Choroid plexus epithelial cell (primary cell): Measurements from ENCODE around the gene ATP2B3.

Experiments used
- DNase-seq: peaks from one replicate; pipeline ENCODE4 v3.0.0-alpha.2; 2010; ENCODE audit warnings: low read depth
- H3K4me3 ChIP-seq: 2 replicates; pipeline ENCODE4 v1.5.1; 2011; ENCODE audit warnings: low read depth, mild to moderate bottlenecking, control low read depth, low read length, moderate library complexity
- CTCF ChIP-seq: conservative IDR thresholded peaks from 2 replicates; pipeline ENCODE4 v1.5.1; 2011; ENCODE audit warnings: low read depth, mild to moderate bottlenecking, control low read depth, inconsistent platforms, low read length, moderate library complexity

ATP2B3 gene

GRCh38 chrX:153488231-153488914 lies 29.1 kb upstream of the ATP2B3 start:
- DNase-seq, result peak; percentile 31
- TF ChIP-seq CTCF, result no peak
- H3K4me3 ChIP-seq, result no peak overlapping the region

DNA sequence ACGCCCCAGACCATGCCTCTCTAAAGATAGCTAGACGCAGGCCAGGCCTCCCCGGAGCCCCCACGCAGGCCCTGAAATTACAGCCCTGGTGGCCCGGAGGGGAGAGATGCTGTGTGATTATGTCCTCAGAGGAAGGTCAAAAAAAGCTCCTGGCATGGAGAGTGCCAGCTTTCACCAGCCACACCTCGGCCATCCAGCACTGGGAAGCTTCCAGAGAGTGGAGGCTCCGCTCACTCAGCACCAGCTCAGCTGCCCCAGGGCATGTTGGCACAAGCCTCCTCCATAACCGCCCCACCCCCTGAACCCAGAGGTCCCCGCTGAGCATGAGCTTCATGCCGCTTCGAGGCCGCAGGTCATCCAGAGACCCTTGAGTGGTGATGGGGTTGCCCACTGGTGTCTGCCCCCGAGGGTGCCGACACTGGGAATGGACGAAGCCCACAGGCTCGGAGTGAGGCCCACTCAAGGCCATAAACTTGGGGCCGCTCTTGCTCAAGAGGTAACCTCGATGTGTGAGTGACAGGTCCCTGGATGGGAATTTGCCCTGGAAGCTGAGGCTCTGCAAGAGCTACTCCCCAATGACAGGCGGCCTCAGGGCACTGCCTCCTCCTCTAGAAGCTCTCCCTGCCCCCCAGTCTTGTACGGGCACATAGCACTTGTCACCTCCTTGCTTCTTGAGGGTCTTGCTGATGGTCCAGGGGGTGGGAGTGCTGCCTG lies 27.1 kb upstream of the ATP2B3 start:
- H3K4me3 ChIP-seq, result no peak overlapping the region
- TF ChIP-seq CTCF, result no peak
- no peak for DNase-seq

DNA sequence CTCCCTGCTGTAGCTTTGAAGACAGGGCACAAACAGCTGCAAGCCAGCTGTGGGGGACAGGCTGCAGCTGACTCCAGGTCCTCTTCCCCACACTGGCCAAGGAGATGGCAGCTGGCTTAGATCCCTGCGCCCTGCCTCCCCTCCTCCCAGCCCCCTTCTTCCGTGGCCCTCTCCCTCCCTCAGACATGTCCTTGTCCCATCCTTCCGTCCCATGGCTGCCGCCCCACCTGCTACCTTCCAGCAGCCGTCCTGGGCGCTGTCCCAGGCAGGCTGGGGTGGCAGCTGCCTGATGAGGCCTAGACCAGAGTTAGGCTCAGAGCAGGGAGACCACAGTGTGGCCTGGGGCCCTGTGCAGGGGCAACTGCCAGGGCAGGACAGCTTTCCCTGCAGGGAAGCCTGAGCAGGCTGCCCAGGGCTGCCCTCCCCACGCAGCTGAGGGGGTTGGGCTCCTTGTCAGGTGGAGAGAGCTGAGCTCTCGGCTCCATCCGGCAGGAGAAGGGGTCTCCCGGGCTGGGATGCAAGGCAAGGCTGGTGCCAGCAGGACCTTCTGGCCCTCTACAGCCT lies 26.0 kb upstream of the ATP2B3 start:
- H3K4me3 ChIP-seq, result no peak overlapping the region
- no peak for TF ChIP-seq CTCF
- no peak for DNase-seq

GRCh38 chrX:153491918-153492317 lies 25.5 kb upstream of the ATP2B3 start:
- no peak for DNase-seq
- TF ChIP-seq CTCF, result no peak
- H3K4me3 ChIP-seq, result no peak overlapping the region

DNA sequence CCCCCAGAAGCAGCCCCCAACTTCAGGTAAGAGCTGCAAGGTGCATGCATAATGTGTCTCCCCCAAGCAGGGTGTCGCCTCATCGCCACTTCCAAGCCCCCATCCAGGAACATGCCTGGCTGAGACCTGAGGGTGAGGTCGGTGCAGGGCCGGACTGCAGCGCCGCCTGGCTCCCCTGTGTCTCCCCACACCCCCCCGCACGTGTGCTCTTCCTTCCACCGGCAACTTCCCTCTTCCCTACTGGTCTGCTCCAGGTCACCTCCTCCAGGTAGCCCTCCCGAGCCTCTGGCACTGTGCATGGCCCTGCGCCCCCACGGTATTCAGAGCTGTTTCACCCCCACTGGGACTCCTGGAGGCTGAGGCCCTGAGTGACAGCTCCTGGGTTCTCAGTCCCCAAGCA lies 24.9 kb upstream of the ATP2B3 start:
- no peak overlapping the region for H3K4me3 ChIP-seq
- no peak for TF ChIP-seq CTCF

GRCh38 chrX:153493085-153493484 lies 24.4 kb upstream of the ATP2B3 start:
- TF ChIP-seq CTCF, result no peak
- no peak for DNase-seq
- H3K4me3 ChIP-seq, result no peak overlapping the region

More for the DNA sequence above, 24.9 kb upstream of the ATP2B3 start:
- no peak for DNase-seq
